HG03045 (cell line): ENCODE results near the gene CDYL2.

Experiments
- ATAC-seq: cut with Tn5 transposase; IDR thresholded peaks from one replicate; pipeline ENCODE4 v1.9.1; 2021; ENCODE audit warnings: mild to moderate bottlenecking, moderate library complexity; ENCODE audit not compliant: unreplicated experiment

CDYL2 gene

DNA sequence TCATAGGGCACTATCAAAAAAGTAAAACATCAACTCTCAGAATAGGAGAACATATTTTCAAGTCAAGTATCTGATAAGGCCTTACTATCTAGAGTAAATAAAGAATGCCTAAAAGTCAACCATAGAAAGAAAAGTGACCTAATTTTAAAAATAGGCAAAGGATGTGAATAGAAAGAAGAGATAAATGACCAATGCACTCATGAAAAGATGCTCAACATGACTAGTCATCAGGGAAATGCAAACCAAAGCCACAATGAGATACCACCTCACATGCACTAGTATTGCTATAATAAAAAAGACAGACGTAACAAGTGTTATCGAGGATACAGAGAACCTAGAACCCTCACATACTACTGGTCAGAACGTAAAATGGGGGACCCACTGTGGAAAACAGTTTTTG, 172.8 kb downstream of the CDYL2 start:
- ATAC-seq: no peak

DNA sequence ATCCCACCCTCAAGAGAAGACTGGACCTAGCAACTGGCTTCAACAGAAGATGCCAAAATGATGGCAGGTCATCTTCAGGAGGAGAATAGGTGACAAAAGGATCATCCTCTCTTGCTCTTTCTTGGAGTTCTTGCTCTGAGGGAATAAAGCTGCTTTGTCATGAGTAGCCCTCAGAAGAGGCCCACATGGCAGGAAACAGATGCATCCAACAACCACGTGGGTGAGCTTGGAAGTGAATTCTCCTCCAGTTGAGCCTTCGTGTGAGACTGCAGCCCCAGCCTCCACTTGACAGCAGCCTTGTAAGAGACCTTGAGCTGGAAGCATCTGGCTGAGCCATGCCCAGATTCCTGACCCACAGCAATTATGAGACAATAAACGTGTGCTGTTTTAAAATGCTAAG, 176.1 kb downstream of the CDYL2 start:
- ATAC-seq: no peak

DNA sequence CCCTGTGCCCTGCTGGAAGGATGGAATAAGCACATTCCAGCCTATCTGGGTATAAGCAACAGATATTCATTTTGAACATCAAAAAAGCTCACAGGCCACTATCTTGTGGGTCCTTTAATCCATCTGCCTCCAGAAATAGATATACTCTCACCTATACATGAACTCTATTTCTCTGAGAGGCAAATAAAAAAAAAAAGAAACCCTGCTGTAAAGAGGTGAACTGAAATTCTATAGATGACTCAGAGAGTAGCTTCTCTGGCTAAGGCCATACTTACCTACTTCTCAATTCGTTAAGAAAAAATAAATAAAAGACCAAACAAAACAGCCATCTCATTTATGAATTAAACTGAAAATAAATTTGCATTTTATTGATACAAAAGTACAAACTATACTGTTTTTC, 177.3 kb downstream of the CDYL2 start:
- peak; percentile 67 for ATAC-seq

DNA sequence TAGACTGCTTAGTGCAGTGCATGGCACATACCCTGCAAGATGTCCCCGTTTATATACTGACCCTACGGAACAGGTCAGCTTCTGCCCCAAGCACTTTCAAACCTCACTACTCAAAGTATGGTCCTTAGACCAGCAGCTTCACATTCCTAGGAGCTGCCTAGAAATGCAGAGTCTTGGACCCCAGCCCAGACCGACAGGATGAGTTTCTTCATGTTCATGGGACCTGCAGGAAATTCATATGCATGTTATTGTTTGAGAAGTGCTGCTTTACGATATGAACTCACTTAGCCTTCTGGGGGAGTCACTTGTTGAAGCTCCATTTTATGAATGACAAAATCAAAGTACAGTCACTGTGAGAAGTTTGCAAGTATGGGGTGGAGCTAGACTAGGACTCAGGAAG, 181.0 kb downstream of the CDYL2 start:
- ATAC-seq: no peak

DNA sequence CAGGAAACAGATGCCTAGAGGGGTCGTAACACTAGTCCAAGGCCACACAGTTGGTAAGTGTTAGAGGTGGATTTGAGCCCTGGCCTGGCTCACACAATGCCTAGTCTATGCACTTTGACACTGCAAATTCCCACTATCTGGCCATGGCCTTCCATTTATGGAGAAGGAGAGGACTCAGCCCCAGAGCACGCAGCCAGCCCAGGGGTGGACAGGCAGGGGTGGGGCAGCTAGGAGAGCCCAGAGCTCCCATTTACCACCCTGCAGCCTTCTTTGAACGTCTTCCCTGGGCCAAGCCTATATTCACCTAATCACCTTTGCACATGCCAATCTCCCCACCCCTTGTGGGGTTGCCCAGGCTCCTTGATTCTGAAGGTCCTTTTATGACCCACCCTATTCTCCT, 182.4 kb downstream of the CDYL2 start:
- no peak for ATAC-seq

DNA sequence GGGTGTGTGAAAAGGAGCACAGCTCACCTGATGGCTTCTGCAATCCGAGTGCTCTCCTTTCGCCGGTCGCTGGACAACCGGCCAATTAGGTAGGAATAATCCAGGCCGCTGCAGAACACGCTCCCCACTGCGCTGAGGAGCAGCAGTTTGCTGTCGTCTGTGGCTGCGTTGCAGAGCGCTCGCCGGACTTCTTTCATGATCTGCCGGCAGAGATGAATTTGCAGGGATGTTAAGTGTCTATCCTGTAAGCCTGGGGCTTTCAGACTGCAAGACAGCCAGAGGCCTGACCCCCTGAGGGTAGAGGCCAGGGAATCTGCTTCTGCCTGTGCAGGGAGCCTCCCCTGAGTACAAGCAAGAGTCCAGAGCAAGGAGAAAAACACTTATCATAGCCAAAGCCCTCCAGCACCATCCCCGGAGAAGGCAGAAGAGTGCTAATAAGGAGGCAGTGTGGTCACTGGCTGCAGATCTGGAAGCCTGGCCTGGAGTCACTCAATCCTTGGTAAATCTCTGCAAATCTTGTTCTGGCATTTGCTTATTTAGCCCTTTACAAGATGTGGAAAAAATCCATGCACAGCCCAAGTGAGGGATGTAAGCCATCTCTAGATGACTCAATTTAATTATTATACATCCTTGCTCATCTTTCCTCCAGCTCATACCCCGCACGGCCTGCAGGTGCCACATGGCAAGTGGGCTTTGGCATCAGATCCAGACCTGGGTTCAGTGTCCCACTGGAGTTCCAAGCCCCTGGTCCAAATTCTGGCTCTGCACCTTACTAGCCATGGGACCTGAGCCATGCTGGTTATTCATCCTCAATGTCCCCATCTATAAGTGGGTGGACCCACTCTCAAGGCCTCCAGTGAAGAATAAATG, 183.4 kb downstream of the CDYL2 start:
- no peak for ATAC-seq

DNA sequence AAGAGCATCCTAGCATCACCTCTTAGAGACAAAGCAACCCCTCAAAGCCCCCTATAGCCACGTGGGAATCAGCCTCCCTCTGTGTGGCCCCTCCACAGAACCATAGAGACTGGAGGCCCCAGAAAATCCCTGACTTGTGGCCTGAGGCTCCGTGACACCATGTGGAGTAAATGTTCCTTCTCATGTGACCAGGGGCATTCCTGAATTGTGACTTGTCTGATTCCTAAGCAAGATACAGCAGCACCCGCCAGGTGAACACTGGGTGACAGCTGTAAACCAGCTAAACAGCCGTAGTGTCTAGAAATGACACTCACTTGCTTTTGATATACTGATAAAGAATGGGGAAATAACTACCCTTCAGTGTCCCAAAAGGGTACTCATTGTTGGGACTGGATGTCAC, 184.6 kb downstream of the CDYL2 start:
- no peak for ATAC-seq

DNA sequence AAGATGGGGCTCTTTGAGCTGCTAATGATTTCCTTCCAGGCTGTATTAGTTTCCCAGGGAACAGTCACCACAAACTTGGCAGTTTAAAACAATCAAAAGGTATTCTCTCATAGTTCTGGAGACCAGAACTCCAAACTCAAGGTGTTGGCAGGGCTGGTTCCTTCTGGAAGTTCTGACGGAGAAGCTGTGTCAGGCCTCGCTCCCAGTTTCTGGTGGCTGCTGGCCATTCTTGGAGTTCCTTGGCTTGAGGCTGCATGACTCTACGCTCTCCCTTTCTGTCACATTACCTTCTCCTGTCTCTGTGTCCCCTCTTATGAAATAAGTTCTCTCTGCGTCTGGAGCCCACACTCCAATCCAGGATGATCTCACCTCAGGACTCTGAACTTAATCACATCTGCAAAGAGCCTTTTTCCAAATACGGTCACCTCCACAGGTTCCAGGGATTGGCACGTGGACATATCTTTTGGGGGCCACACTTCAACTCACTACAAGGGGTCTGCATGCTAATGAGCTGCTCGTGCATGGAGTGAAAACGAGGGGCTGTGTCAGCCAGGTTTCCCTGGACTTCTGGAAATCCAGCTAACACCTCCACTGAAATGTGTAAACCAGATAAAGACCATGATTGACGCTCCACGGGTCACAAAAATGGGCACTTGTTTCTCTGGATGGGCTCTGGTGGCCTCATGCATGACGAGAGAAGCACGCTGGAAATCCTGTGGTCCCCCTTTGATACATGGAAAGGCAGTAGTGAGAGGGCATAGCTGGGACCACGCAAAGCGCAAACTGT, 185.3 kb downstream of the CDYL2 start:
- no peak for ATAC-seq

DNA sequence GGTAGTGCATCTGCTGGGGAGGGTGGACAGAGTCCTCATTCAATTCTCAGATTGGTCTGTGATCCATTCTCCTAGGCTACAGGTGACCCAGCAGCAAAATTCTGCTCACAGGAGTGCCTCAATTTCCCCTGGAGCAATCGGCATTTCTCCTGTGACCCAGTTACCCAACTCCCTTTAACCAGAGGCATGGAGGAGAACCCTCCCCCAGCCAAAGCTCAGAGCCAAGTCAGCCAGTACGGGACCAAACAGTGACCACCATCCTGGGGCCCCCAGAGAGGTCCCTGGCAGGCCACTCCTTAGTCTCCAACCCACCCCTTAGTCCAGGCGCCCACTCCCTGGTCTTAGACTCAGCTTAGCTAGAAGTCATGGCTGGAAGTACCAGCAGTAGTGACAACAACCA, 188.0 kb downstream of the CDYL2 start:
- no peak for ATAC-seq

DNA sequence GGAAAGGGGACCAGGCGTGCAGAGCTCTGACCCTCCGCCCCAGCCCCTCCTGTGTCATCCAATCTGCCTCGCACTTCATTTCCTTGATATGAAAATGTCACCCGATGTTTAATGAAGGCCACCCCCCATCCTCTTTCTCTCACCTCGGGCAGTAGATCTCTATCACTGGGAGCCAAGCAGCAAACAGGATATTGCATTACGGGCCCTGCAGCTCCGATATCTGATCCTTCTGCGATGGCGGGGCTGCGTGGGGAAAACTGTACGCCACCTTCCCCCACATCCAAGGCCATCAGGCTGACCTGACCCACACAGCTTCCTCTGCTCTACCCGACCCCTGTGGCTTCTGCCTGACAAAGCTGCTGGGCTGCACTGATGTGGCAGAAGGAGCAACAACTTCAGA, 188.7 kb downstream of the CDYL2 start:
- ATAC-seq: no peak

DNA sequence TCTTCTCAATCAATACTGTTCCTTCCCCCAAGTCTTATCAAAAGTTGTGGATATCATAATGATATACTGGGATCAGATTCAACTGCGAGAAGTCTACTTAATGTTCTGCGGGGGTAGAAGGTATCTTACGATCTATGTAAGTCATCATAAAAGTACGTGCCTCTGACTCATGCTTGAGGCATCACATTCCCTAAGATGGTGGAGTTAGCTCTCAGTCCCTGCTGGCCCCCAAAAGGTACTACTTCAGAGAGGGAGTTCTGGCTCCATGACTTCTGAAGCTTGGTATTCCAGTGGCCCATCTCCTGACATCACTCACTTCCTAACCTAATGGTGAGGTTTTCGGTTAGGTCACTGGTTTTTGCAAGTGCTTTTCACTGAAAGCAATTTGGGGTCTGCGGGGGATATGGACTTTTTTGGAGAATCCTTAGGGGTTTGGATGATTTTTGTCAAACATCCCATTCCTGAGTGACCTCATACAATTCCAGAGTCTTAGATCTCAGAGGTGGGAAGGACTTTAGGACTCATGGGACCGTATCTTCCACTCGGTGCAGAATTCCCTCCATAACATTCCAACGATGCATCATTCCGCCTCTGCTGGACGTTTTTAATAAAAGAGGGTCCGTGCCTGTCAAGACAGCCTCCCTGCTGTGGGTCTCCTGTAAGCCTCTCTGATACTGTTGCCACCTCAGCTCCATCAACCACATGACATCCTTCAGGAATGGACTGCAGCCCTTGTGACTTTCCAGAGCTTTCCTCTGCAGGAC, 189.3 kb downstream of the CDYL2 start:
- ATAC-seq: no peak

DNA sequence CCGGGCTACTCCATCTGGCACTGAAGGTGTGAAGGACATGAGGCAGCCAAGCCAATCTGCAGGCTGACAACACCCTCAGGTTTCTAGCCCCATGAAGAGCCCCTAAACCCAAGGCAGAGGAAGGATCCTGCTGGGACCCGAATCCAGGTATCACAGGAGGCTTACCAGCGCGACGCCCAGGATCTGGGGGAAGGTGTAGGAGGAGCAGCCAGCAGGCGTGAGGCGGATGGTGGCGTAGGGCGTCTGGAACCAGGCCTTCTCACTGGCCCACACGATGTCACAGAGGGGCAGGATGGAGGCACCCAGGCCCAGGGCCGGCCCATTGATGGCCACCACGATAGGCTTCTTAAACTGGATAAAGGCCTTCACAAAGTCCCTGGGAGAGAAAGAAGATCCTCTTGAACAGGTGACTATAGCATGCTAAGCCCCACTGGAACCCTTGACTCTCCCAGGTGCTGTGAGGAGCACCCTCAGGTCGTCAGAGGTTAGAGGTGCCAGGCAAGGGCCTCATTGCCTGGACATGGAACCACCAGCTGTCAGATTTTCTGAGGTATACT, 191.9 kb downstream of the CDYL2 start:
- no peak for ATAC-seq

DNA sequence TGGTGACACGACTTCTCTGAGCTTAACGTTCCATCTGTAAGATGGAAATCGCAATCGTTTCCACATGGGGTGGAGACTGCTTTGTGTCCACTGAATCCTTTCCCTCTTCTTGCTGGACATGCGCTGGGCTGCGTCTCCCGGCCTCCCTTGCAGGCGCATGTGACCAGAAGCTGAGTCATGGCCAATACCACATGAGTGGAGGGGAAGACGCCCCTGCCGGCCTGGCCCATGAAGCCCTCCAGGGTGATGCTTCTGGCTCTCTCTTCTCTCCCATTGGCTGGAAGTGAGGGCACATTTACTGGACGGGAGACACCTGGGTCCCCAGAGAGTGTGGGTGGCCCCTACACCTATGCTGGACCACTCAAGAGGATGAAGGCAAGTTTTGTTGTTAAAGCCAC, 192.5 kb downstream of the CDYL2 start:
- no peak for ATAC-seq

DNA sequence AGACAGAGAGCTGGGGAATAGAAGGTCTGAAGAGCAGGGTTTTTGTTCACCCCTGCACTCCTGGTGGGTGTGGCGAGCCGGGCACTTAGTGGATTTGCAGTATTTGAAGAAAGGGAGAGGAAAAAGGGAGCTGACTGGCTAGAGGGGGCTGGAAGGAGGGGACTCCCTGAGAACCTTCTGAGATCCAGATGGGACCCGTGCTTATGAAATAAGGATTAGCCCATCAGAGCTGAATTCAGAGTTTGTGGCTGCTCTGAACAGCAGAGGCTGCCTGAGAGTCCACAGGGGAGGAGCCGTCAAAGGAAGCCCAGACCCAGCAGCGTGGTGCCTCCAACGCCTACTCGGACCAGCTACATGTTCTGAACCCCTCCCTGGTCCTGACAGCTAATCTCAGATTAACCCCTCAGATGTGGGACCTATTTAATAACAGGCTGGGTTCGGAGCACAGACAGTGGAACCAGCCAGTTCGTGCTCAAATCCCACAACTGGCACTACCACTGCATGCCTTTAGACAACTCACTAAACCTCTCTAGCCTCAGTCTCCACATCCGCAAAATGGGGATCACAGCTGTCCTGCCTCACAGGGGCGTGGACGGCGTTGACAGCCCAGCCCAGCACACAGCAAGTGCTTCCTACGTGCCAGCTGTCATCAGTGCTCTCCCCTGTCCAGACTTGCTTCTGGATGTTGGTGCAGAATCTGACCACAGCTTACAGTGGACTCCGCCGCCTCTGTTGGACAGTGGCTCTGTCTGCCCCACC, 193.0 kb downstream of the CDYL2 start:
- no peak for ATAC-seq

DNA sequence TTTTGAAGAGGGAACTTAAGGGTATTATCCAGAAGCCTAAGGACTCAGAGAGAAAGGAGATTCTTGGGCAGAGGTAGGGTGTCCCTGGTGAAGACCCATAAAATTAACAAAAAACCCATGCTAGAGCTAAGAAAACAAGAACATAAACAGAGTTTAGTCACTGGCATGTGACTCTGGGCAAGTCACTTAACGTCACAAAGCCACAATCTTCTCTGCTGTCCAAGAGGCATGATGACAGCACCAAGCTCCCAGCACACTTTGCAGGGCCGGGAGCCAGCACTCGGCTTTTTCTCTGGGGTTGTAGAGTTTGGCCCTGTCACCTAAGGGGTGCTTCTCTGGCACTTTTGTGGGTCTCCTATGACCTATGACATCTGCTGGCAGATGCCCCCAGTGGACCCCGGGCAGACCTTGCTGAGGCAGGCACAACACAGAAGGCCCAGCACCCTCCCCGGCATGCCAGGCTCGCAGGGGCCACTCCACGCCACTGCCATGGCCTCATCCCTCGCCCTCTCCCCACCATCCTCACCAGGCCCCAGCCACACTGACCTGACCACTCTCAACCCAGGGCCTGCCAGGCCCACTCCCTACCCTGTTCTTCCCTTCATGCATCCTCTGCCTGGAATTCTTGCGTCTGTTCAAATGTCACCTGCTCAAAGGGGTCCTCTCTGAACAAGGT, 193.8 kb downstream of the CDYL2 start:
- no peak for ATAC-seq

DNA sequence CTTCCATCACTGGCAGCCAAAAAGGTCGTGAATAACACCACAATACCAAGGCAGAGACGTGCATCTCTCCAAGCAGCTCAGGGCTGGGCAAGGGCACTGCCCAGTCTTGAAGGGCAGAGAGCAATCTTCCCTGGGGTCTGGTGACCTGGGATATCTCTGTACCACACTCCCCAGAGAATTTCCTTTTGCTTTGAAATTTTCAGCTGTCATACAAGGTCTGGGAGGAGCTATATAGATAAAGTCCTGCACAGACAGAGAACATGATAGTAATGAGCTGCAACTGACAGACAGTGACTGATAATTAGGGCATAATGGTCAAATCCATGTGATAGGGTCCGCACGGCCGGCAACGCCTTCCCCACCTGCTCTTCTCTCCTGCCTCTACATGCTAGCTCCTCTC, 195.5 kb downstream of the CDYL2 start:
- ATAC-seq: no peak

DNA sequence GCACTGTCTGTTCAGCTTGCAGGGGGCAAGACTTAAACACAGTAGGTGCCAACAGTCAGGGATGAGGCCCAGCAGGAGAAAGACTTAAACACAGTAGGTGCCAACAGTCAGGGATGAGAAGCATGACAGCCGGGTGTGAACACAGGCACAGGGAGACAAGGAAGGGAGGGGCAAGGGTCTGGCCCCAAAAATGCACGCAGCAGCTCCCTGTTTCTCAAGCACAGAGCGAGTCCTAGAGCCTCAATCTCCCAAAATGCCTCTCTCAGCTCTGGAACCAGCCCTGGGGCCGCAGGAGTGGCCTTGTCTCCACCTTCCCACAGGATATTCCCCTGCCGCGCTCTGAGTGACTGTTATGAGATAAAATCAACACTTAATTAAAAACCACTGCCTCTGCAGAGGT, 197.2 kb downstream of the CDYL2 start:
- ATAC-seq: no peak

DNA sequence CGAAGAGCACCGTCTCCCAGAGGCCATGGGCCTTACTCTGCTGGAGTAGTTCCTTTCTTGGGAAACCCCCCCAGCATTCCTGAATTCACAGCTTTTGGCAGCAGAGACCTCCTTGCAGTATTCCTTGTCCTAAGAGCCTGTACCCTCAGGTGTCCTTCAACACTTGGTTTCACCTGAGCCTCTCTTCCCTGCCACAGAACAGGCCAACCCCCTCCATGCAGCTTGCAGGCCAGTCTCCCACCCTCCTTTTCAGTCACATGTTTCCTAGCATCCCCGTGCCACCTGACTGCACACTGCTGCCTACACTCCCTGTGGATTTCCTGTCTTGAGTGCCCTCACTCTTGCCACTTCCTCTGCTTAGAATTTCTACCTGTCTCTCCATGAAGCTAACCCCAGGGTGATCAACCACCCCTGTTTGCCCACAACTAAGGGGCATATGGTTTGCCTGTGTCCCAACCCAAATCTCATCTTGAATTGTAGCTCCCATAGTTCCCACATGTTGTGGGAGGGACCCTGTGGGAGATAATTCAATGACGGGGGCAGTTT, 198.1 kb downstream of the CDYL2 start:
- ATAC-seq: no peak

DNA sequence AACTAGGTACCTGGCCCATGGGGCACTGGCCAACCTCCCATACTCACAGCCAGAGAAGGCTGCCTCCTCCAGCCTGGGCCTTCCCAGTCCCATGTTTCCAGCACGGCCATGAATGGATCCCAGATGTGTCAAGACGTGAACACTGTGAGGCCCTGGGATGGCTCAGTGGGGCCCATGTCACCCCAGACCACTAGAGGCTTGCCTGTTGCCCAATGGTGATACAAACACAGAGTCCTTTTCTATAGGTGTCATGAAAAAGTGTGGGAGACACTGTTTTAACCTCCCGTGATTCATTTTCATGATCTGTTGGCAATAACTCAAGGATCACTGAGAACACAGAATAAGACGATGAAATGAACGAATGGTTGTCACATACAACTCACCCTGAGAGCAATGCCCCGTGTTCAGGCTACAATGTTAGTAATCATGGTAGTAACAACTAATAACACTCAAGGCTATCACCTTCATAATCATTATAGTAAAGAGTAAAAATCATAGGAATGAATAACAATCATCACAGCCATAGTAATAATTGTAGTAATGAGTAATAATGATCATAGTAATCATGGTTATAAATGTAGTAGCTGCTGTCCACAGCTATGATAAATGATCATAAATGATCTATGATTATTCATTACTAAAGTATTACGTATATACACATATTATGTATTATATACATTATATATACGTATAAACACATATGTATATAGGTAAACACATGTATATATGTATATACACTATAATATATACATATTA, 199.6 kb downstream of the CDYL2 start:
- ATAC-seq: no peak
